ENCODE data around the gene ANKFY1. TPM values are rescaled to one million over a fixed set of nuclear protein-coding genes. Genes with fewer than 3 reads are reported as not detected.

Gene ANKFY1
- total RNA-seq, 1 experiment from 2014 or later: 46.8 TPM

DNA sequence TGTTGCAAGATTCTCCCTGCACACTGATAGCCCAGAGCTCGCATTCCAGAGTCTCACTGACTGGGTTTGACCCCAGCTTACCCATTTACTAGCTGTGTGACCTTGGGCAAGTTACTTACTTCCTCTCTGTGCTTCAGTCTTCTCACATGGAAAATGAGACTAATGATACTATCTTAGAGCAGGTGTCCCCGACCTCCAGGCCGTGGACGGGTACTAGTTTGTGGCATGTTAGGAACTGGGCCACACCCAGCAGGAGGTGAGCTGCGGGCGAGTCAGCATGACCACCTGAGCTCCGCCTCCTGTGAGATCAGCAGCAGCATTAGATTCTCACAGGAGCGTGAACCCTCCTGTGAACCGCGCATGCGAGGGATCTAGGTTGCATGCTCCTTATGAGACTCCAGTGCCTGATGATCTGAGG is 15.8 kb downstream of the ANKFY1 start:
- Mint-ChIP-seq H3K4me3 (no peak overlapping the region), H3K27me3 (ENCODE audit: low read depth) (no peaks in the 10 kb centered on the region), H3K9me3 (no peaks in the 10 kb centered on the region), H3K36me3 (no peaks in the 10 kb centered on the region), H3K4me1 (peaks cover 34% of the 10 kb centered on the region), H3K27ac (peak overlapping the region; percentile 92)
- ChIA-PET CTCF (interaction anchor here (1.0 to 3.8 kb wide), 6 partner anchors 8 to 154 kb away, joined by 3 to 33 read pairs (median 8); no protein-coding TSS in a partner anchor), POLR2A (interaction anchor here (0.6 kb wide), 1 partner anchor 309 kb away, joined by 10 read pairs; no protein-coding TSS in a partner anchor)
- TF ChIP-seq, protein P1, sequence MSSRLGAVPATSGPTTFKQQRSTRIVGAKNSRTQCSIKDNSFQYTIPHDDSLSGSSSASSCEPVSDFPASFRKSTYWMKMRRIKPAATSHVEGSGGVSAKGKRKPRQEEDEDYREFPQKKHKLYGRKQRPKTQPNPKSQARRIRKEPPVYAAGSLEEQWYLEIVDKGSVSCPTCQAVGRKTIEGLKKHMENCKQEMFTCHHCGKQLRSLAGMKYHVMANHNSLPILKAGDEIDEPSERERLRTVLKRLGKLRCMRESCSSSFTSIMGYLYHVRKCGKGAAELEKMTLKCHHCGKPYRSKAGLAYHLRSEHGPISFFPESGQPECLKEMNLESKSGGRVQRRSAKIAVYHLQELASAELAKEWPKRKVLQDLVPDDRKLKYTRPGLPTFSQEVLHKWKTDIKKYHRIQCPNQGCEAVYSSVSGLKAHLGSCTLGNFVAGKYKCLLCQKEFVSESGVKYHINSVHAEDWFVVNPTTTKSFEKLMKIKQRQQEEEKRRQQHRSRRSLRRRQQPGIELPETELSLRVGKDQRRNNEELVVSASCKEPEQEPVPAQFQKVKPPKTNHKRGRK (CRISPR knock-in tag; IDR thresholded peaks at IDR 0.05; ENCODE audit: borderline replicate concordance): no peak
- TF ChIP-seq, protein P2, sequence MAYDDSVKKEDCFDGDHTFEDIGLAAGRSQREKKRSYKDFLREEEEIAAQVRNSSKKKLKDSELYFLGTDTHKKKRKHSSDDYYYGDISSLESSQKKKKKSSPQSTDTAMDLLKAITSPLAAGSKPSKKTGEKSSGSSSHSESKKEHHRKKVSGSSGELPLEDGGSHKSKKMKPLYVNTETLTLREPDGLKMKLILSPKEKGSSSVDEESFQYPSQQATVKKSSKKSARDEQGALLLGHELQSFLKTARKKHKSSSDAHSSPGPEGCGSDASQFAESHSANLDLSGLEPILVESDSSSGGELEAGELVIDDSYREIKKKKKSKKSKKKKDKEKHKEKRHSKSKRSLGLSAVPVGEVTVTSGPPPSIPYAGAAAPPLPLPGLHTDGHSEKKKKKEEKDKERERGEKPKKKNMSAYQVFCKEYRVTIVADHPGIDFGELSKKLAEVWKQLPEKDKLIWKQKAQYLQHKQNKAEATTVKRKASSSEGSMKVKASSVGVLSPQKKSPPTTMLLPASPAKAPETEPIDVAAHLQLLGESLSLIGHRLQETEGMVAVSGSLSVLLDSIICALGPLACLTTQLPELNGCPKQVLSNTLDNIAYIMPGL (CRISPR knock-in tag; IDR thresholded peaks at IDR 0.05): no peak
- TF ChIP-seq, protein P3, sequence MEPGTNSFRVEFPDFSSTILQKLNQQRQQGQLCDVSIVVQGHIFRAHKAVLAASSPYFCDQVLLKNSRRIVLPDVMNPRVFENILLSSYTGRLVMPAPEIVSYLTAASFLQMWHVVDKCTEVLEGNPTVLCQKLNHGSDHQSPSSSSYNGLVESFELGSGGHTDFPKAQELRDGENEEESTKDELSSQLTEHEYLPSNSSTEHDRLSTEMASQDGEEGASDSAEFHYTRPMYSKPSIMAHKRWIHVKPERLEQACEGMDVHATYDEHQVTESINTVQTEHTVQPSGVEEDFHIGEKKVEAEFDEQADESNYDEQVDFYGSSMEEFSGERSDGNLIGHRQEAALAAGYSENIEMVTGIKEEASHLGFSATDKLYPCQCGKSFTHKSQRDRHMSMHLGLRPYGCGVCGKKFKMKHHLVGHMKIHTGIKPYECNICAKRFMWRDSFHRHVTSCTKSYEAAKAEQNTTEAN (CRISPR knock-in tag; IDR thresholded peaks at IDR 0.05): no peak
- TF ChIP-seq, protein P4, sequence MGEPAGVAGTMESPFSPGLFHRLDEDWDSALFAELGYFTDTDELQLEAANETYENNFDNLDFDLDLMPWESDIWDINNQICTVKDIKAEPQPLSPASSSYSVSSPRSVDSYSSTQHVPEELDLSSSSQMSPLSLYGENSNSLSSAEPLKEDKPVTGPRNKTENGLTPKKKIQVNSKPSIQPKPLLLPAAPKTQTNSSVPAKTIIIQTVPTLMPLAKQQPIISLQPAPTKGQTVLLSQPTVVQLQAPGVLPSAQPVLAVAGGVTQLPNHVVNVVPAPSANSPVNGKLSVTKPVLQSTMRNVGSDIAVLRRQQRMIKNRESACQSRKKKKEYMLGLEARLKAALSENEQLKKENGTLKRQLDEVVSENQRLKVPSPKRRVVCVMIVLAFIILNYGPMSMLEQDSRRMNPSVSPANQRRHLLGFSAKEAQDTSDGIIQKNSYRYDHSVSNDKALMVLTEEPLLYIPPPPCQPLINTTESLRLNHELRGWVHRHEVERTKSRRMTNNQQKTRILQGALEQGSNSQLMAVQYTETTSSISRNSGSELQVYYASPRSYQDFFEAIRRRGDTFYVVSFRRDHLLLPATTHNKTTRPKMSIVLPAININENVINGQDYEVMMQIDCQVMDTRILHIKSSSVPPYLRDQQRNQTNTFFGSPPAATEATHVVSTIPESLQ (CRISPR knock-in tag; IDR thresholded peaks at IDR 0.05): no peak
- TF ChIP-seq JUN (CRISPR knock-in tag; IDR thresholded peaks at IDR 0.05) (no peak), CBFB (CRISPR knock-in tag; IDR thresholded peaks at IDR 0.05; ENCODE audit: low read depth) (no peak), MXD4 (CRISPR knock-in tag; IDR thresholded peaks at IDR 0.05; ENCODE audit: borderline replicate concordance) (no peak), GTF2I (CRISPR knock-in tag; conservative IDR thresholded peaks at IDR 0.05) (no peak), ZBTB21 (CRISPR knock-in tag; IDR thresholded peaks at IDR 0.05; ENCODE audit: borderline replicate concordance) (no peak), GRHL2 (CRISPR knock-in tag; IDR thresholded peaks at IDR 0.05; ENCODE audit: insufficient replicate concordance, severe bottlenecking) (no peak), ZNF263 (CRISPR knock-in tag; IDR thresholded peaks at IDR 0.05; ENCODE audit: low read depth) (no peak), TEAD4 (CRISPR knock-in tag; IDR thresholded peaks at IDR 0.05) (no peak), FOXP1 (CRISPR knock-in tag; IDR thresholded peaks at IDR 0.05; ENCODE audit: borderline replicate concordance) (no peak), ZNF232 (CRISPR knock-in tag; IDR thresholded peaks at IDR 0.05) (no peak), ZNF671 (CRISPR knock-in tag; IDR thresholded peaks at IDR 0.05) (no peak)
- TF ChIP-seq, protein P5, sequence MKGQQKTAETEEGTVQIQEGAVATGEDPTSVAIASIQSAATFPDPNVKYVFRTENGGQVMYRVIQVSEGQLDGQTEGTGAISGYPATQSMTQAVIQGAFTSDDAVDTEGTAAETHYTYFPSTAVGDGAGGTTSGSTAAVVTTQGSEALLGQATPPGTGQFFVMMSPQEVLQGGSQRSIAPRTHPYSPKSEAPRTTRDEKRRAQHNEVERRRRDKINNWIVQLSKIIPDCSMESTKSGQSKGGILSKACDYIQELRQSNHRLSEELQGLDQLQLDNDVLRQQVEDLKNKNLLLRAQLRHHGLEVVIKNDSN (CRISPR knock-in tag; IDR thresholded peaks at IDR 0.05): no peak
- TF ChIP-seq, protein P6, sequence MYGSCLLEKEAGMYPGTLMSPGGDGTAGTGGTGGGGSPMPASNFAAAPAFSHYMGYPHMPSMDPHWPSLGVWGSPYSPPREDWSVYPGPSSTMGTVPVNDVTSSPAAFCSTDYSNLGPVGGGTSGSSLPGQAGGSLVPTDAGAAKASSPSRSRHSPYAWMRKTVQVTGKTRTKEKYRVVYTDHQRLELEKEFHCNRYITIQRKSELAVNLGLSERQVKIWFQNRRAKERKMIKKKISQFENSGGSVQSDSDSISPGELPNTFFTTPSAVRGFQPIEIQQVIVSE (CRISPR knock-in tag; IDR thresholded peaks at IDR 0.05; ENCODE audit: borderline replicate concordance): no peak
- TF ChIP-seq, protein P7, sequence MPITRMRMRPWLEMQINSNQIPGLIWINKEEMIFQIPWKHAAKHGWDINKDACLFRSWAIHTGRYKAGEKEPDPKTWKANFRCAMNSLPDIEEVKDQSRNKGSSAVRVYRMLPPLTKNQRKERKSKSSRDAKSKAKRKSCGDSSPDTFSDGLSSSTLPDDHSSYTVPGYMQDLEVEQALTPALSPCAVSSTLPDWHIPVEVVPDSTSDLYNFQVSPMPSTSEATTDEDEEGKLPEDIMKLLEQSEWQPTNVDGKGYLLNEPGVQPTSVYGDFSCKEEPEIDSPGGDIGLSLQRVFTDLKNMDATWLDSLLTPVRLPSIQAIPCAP (CRISPR knock-in tag; IDR thresholded peaks at IDR 0.05): no peak
- TF ChIP-seq, protein P8, sequence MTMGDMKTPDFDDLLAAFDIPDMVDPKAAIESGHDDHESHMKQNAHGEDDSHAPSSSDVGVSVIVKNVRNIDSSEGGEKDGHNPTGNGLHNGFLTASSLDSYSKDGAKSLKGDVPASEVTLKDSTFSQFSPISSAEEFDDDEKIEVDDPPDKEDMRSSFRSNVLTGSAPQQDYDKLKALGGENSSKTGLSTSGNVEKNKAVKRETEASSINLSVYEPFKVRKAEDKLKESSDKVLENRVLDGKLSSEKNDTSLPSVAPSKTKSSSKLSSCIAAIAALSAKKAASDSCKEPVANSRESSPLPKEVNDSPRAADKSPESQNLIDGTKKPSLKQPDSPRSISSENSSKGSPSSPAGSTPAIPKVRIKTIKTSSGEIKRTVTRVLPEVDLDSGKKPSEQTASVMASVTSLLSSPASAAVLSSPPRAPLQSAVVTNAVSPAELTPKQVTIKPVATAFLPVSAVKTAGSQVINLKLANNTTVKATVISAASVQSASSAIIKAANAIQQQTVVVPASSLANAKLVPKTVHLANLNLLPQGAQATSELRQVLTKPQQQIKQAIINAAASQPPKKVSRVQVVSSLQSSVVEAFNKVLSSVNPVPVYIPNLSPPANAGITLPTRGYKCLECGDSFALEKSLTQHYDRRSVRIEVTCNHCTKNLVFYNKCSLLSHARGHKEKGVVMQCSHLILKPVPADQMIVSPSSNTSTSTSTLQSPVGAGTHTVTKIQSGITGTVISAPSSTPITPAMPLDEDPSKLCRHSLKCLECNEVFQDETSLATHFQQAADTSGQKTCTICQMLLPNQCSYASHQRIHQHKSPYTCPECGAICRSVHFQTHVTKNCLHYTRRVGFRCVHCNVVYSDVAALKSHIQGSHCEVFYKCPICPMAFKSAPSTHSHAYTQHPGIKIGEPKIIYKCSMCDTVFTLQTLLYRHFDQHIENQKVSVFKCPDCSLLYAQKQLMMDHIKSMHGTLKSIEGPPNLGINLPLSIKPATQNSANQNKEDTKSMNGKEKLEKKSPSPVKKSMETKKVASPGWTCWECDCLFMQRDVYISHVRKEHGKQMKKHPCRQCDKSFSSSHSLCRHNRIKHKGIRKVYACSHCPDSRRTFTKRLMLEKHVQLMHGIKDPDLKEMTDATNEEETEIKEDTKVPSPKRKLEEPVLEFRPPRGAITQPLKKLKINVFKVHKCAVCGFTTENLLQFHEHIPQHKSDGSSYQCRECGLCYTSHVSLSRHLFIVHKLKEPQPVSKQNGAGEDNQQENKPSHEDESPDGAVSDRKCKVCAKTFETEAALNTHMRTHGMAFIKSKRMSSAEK (CRISPR knock-in tag; IDR thresholded peaks at IDR 0.05; ENCODE audit: borderline replicate concordance): no peak
- peak; percentile 76 for ATAC-seq
- peak; percentile 61 for DNase-seq (ENCODE audit: low spot score)
